Pancreas (tissue), 10 donors: ENCODE measurements around the gene TCF15. TPM values are rescaled to one million over a fixed set of nuclear protein-coding genes. Genes with fewer than 3 reads are reported as not detected.

ENCODE experiments used
- ATAC-seq, 4 donors: fragments of 200-7000 bp; cut with Tn5 transposase; one replicate each; pipeline versions ENCODE4 v1.8.0 to v1.9.1; 2020; ENCODE audit warnings: mild to moderate bottlenecking in 4 of 4, moderate library complexity in 4 of 4
- DNase-seq, 6 donors: peaks; one replicate each; pipeline ENCODE4 v3.0.0-alpha.2; 2020
- FAIRE-seq: peaks from 2 replicates; lab custom pipeline; 2012; peaks lifted over from hg19 to GRCh38; lab: Jason Lieb, UNC
- H3K27ac ChIP-seq, 4 donors: fragments of 200-600 bp; sonication (generic); 1 replicate in 3 of 4; 2 replicates in 1 of 4; pipeline versions ENCODE4 v1.5.0 to v1.8.0; 2020
- H3K27me3 ChIP-seq, 4 donors: fragments of 200-600 bp; one replicate each; pipeline ENCODE4 v1.8.0; 2021
- H3K36me3 ChIP-seq, 3 donors: fragments of 200-600 bp; sonication (generic) in 1 of 3; one replicate each; pipeline versions ENCODE4 v1.5.0 to v1.8.0; 2020 to 2021
- H3K4me1 ChIP-seq, 3 donors: fragments of 200-600 bp; one replicate each; pipeline ENCODE4 v1.8.0; 2021
- H3K4me3 ChIP-seq, 4 donors: fragments of 200-600 bp; sonication (generic) in 2 of 4; one replicate each; pipeline versions ENCODE4 v1.5.0 to v1.8.0; 2020 to 2021
- H3K9me3 ChIP-seq, 4 donors: fragments of 200-600 bp; one replicate each; pipeline ENCODE4 v1.8.0; 2021
- CTCF ChIP-seq, 4 donors: fragments of 200-600 bp; sonication (generic) in 3 of 4; IDR thresholded peaks; one replicate each; pipeline versions ENCODE4 v1.5.0 to v1.8.0; 2021; ENCODE audit warnings: antibody characterized with exemption in 4 of 4
- WGBS, 2 donors: extraction: QIAGEN DNeasy Blood & Tissue Kit; methylation state at CpG; one replicate each; pipeline ENCODE4 v1.1.7; 2013; 5-methylcytosine and 5-hydroxymethylcytosine counted together
- intact Hi-C, 3 donors: fragments of 100-400 bp; cut with DNase I; formaldehyde crosslinking; loops; one replicate each; pipeline versions ENCODE4 v1.11.1 to v1.14.2; 2022
- polyA plus RNA-seq, 2 donors: library from polyadenylated mRNA; stranded (reverse); fragments of 200-250 nt; gene quantifications; one replicate each; pipeline ENCODE4 v1.2.3, GENCODE V29; 2013
- total RNA-seq, 6 donors: library from RNA; stranded (reverse); fragmentation: NEBNext Ultra II Directional in 4 of 6; extraction: Animal tissue kit (Norgen Biotek cat#: 25700) in 4 of 6; gene quantifications; one replicate each; pipeline versions ENCODE4 v1.2.1 to v1.2.4, GENCODE V29; 2021 to 2023
- donor health status: healthy with polysubstance abuse.
- donor health status: DM: no; HTN: no; CAD: no; lungs with moderate emphysema.
- donor health status: DM: no; HTN: no; CAD: no.
- donor health status: control.
- donor health status: control.
- donor health status: Bipolar disorder and iron deficiency.
- donor health status: DM: yes; HTN: yes; CAD: no.
- donor health status: DM: no; HTN: no; CAD: no.
- donor health status: DM: no; HTN: no; CAD: no.
- donor health status: DM: yes; HTN: yes; CAD: no.

The TCF15 gene
- total and polyA plus RNA-seq, 8 donors = 0.16 to 0.80 (median 0.20) TPM; not detected in 1

GRCh38 chr20:646868-647233 is 36.7 kb upstream of the TCF15 start:
- Histone ChIP-seq H3K4me3 (no peak overlapping the region), H3K36me3 (peaks cover 0 to 14% (median 13%) of the 10 kb centered on the region in 3 donors), H3K4me1 (peaks cover 0 to 8% (median 6%) of the 10 kb centered on the region in 3 donors), H3K27me3 (no peaks in the 10 kb centered on the region), H3K27ac (no peak overlapping the region), H3K9me3 (no peaks in the 10 kb centered on the region)
- TF ChIP-seq CTCF (IDR thresholded peaks at IDR 0.05) = no peak
- FAIRE-seq = no peak
- DNase-seq = no peak
- ATAC-seq = no peak
- intact Hi-C loops = loop anchor here (10.0 kb wide), 1 partner anchor 292 kb away; no protein-coding TSS in a partner anchor
- WGBS, 2 donors = 89 to 92% methylated on average over 2 of the region's 2 CpGs

GRCh38 chr20:646107-646867 is 36.2 kb upstream of the TCF15 start:
- intact Hi-C loops = loop anchor here (10.0 kb wide), 1 partner anchor 291 kb away; no protein-coding TSS in a partner anchor
- FAIRE-seq (no peak), DNase-seq (no peak), ATAC-seq (peak in 2 of 4 donors; percentile 29 to 36)
- WGBS, 2 donors = 62 to 65% methylated on average over 10 of the region's 10 CpGs
- H3K9me3 ChIP-seq = no peaks in the 10 kb centered on the region
- no peak for TF ChIP-seq CTCF (IDR thresholded peaks at IDR 0.05)
- H3K4me1 ChIP-seq = peaks cover 0 to 8% (median 6%) of the 10 kb centered on the region in 3 donors
- H3K36me3 ChIP-seq = peaks cover 0 to 14% (median 13%) of the 10 kb centered on the region in 3 donors
- no peak overlapping the region for H3K27ac ChIP-seq
- no peak overlapping the region for H3K4me3 ChIP-seq
- no peaks in the 10 kb centered on the region for H3K27me3 ChIP-seq

- Histone ChIP-seq H3K36me3 (peaks cover 0 to 14% (median 13%) of the 10 kb centered on the region in 3 donors), H3K9me3 (no peaks in the 10 kb centered on the region), H3K4me1 (peaks cover 0 to 8% (median 6%) of the 10 kb centered on the region in 3 donors), H3K4me3 (no peak overlapping the region), H3K27ac (no peak overlapping the region), H3K27me3 (no peaks in the 10 kb centered on the region)
- WGBS, 2 donors = 10 to 12% methylated on average over 20 of the region's 20 CpGs
- TF ChIP-seq CTCF (IDR thresholded peaks at IDR 0.05) = peak; percentile 86 to 91 (median 90)
- intact Hi-C loops = loop anchor here (10.0 kb wide), 1 partner anchor 291 kb away; no protein-coding TSS in a partner anchor
- DNase-seq = peak; percentile 37 to 91 (median 78)
- ATAC-seq = peak; percentile 86 to 96 (median 91)
- no peak for FAIRE-seq
These were observed 35.4 kb upstream of the TCF15 start for GRCh38 chr20:645318-646106.

GRCh38 chr20:644692-645317 is 34.7 kb upstream of the TCF15 start:
- FAIRE-seq = no peak
- ATAC-seq = no peak
- intact Hi-C loops = loop anchor here (10.0 kb wide), 1 partner anchor 290 kb away; no protein-coding TSS in a partner anchor

More at GRCh38 chr20:644692-645317, 34.7 kb upstream of the TCF15 start:
- no peaks in the 10 kb centered on the region for H3K9me3 ChIP-seq
- TF ChIP-seq CTCF (IDR thresholded peaks at IDR 0.05) = no peak
- peaks cover 0 to 8% (median 6%) of the 10 kb centered on the region in 3 donors for H3K4me1 ChIP-seq
- no peak for DNase-seq
- WGBS, 2 donors = 80 to 85% methylated on average over 11 of the region's 11 CpGs
- H3K27me3 ChIP-seq = no peaks in the 10 kb centered on the region
- H3K27ac ChIP-seq = no peak overlapping the region
- no peak overlapping the region for H3K4me3 ChIP-seq
- peaks cover 0 to 14% (median 13%) of the 10 kb centered on the region in 3 donors for H3K36me3 ChIP-seq
